NCI-H1417 treated with DMSO at 0.1 percent for 48 hours (cell line): ENCODE data around the gene CEACAM1.
"Not testable (repeated sequence)": the region's sequence is repeated elsewhere in the genome, so short reads cannot be mapped to it uniquely, and the experiment has no call there.

ENCODE experiments used
- DNase-seq: peaks from one replicate; lab custom pipeline; 2025; lab: John Stamatoyannopoulos, UW

Gene CEACAM1

DNA sequence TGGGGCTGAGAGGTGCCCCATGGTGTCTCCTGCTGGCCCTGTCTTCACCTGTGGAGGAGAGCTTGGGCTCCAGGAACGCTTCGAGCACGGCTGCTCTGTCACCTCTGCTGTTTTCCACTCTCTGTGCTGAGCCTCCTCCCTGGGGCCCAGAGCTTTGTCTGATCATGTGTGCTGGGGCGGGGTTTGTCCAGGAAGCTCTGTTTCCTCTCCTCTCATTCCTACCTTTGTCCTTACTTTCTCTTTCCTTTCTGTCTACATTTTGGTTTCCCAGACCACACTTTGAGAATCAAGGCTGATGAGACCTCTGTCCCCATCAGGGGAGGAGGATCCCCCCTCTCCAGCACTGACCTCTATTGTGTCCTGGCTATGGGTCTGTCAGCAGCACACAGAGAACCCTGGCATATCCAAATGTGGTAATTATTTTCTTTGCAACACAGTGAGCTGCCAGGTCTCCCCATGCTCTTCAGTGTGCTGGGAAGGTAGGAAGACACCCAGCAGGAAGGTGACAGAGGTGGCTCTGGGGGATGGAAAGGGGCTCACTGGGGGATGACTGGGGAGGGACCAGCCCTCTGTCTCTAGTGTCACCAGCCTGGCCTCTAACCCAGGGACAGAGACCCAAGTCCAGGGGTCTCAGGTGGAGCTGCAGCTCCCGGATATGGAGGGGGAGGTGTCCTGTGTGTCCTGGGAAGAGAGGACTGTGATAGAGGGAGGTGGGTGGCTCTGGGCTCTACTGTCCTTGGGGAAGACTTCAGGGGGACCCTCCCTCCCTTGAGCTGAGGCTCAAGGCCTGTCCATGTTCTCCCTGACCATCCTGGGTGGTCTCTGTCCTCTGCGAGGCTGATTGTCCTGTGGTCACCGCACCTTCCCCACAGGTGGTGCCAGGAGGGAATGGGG lies at the start of gene CEACAM1:
CEACAM1 (minus strand) TSS at position 128 of the 894 bp plus-strand sequence; CDS start at position 21, 107 bp downstream.
- no peak for DNase-seq

DNA sequence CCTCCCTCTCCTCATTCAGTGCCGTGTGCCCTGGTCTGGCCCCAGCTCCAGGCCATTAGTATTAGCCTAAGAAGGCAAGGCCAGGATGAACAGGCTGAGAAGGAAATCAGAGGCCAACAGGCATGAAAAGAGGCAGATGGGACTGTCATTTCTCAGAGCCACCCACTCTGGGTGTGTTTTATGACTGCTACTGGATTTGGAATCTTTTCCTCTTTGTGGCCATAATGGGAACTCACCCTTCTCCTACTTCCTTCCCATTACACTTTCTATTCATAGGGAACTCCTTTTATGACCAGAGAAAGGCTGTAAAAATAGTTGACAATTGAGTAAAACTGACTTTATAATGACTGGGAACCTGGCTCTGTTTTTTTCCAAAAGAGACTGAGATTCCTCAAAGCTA lies 48.7 kb upstream of the CEACAM1 start:
- DNase-seq, result no peak

DNA sequence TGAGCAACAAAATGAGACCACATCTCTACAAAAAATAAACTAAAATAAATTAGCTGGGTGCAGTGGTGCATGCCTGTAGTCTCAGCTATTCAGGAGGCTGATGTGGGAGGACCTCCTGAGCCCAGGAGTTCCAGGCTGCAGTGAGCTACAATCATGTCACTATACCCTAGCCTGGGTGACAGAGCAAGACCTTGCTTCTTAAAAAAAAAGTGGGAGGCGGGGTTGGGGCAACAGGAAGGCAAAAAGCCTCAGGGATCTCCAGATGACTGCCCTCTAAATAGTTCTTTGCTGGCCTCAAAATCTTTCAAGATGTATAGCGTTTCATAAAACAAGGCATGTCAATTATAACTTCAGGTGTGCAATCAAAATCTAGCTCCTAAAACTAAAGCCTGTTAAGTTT lies 48.0 kb upstream of the CEACAM1 start:
- DNase-seq, result no peak

DNA sequence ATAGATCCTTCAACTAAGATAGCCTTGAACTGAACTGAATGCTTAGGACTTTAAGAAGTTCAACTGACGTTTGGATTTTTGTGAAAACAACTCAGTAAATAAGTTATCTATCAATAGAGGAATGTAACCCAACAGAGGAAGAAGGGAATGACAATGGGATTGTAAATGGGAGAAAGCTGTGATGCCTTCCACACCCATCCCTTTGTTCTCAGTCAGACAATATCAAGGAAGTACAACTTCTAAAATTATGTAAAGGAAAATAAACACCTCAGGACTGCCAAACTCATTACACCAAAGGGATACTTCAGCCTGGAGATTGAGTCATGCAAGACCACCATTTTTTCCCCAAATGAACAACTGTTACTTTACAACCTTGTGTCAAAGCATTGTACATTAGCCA lies 45.4 kb upstream of the CEACAM1 start:
- no peak for DNase-seq

DNA sequence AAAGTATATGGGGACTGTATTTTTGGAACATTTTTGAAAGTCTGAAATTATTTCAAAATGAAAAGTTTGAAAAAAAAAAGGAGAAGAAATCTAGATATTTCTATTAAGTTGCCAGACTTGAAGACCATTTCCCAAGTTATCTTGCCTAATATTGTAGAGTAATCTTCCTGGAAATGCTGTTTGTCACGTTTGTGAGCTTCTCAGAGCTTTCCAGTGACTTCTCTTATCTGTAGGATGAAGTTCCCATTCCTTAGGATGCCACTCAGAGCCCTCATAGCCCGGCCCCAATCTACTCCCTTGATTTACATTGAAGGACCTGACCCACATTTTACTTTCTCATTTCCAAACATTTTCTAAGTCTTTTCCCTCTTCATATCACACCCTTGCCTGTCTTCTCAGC lies 42.8 kb upstream of the CEACAM1 start:
- no peak for DNase-seq

DNA sequence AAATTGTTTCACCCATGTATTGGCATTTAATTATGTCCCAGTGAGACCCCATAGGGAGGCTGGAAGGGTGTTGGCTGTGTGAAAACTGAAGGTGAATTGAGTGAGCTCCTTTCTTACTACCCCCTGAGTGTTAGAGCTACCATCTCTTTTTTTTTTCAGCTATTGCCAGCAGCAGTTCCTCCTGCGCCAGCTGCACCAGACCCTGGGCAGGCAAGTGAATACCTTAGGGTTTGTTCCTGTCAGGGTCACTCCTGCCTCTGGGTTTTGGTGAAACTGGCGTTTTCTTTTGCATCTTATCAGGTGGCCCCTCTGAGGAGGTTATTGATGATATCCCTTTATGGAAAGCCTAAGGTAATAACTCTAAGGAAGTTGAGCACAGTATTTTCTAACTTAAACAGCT lies 40.9 kb upstream of the CEACAM1 start:
- DNase-seq, result no peak

DNA sequence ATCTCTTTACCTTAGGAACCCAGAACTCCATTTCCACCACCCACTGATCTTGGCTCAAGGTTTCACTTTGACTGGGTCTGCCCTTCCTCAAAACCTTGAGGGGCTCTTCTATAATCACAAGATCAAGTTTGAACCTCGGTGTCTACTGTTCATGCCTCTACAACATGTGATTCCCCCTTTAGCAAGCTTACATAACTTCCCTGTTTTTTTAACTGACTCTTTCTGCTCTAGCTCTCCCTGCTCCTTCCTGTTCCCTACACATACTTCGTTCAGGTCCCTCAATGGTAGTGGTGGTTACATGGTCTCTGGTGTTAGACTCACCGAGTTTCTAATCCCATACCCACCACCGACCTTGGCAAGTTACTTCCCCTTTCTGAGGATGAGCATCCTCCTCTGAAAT lies 39.7 kb upstream of the CEACAM1 start:
- no peak for DNase-seq

DNA sequence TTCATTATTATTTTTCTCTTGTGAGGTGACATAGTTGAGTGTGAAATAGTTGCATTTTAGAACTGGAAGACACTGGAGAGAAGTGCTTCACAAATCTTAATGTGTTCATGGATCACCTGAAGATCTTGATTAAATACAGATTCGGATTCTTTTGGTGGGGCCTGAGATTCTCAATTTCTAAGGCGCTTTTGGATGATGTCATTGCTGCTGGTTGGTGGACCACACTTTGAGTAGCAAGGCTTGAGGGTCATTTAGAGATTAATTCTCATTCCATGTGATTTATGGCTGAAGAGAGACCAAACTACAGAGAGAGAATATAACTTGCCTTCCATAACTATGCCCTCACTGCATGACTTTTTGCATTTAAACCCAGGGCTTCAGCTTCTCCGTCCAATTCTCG lies 39.3 kb upstream of the CEACAM1 start:
- DNase-seq, result no peak

DNA sequence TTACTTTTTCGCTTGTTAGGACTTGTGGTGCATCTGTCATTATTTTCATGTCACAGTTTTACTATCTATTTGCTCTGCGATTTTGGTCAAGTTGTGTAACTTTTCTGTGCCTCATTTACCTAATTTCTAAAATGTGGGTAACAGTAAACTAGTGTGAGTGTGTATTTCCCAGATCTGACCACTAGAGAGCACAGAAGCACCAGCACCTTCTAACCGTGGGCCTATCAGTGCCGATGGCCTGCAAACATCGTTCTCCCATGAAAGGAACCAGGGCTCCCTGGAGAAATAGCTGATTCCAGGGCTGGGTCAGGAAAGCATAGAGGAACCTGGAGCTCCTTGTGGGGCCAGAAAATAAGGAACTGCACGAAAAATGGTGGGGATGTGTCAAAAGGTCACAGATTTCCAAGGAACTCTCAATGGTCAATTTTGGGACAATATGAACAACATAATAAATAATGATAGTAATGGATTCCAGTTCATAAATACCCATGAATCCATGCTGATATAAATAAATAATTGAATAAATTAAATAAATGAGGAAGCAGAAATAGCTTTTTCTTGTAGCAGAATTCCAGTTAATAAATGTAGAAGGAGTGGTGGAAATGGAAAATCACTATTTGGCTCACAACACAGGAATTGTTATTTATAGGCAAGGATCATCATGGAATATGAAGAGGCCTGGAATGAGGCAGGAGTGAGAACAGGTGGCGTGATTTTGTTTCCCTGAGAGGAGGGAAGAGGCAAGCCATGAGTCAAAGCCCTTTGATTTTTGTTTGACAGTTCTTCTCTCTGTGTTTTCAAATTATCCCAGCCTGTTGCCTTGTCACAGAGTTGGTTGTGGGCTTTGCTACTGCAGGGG lies 35.3 kb upstream of the CEACAM1 start:
- no peak for DNase-seq

DNA sequence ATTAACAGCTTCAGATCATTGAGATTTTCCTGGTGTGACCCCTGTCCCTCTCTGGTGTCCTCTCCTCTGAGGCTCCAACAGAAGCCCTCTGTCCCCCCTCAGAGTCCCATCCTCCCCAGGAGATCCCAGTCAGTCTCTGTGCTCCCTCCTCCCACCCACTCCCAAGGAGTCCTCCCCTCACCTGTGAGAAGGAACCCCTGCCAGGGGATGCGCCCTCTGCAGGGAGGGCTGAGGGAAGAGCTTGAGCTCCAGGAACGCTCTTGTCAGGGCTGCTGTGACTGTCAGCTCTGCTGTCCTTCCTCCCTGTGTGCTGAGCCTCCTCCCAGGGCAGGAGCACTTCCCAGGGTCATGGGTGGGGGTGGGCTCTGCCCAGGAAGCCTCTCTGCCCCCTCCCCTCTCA lies 33.2 kb upstream of the CEACAM1 start:
- DNase-seq, result no peak

DNA sequence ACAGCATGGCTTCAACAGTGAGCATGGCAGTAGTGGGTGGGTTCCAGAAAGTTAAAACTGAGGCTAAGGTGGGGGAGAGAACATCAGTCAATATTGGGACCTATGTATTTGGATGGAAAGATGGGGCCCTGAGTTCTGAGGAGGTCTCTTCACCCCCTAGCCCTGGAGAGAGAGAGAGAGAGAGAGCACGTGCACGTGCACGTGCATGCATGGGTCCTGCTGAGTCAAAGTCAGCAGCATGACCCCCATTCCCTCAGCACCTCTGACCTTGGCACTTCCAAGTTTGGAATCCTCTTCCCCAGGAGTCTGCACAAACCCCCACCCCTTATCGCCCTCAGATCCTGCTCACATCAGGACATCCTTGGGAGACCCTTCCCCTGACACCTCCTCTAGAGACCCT lies 32.5 kb upstream of the CEACAM1 start:
- DNase-seq, result no peak

DNA sequence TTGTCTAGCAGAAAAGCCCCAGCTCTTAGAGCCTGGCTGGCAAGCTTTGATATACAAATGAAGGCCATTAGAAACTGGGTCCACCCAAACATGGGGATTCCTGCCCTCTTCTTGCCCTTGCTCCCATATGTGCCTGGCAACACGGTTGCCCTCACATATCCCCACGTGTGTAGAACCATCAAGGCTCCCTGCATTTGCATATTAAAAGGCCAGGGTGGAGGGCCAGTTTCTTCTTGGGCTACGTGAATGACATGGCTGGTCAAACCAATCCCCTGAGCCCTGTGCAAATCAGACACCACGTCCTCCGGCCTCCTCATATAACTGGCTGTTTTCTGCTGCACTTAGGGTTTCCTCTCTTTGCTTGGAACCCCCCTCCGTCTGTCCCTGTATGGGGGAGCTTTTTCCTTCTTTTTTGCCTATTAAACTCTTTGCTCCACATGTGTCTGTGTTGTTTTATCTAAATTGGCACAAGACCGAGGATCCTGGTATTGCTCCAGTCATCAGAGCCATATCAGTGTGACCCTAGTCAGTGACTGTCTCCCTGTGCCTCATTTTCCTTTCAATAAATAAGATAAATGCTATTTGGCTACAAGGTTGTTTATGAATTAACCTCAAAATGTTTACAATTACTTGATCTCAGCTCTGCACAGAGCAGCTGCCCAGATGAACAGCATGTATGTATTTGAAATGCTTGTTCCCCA lies 30.3 kb upstream of the CEACAM1 start:
- no peak for DNase-seq

DNA sequence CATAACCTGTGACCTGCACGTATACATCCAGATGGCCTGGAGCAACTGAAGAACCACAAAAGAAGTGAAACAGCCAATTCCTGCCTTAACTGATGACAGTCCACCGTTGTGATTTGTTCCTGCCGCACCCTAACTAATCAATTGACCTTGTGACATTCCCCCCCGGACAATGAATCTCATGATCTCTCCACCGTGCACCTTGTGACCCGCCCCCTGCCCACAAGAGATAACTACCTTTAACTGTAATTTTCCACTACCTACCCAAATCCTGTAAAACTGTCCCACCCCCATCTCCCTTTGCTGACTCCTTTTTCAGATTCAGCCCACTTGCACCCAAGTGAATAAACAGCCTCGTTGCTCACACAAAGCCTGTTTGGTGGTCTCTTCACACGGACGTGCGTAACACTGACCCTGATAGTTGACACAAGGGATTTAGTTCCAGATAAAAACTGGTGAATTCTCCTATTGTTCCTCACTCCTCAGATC lies 29.1 kb upstream of the CEACAM1 start:
- not testable (repeated sequence) for DNase-seq

DNA sequence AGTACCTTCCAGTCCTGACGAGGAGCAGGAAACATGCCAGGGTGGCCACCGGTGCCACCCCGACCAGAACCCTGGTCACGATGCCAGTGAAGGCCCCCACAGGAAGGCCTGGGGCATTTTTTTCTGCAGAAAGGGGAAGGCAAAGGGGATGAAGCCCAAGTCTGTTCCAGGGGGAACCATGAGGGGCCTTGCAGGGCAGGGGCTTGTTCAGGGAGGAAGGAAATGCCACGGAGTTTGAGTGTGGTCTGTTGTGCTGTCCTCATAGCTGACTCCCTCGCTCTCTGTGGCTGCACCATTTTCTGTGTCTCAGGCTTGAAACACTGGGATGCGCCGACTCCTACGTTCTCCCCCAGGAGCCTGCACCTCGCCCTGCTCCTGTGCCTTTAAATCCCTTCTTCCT lies 27.5 kb upstream of the CEACAM1 start:
- DNase-seq, result no peak

DNA sequence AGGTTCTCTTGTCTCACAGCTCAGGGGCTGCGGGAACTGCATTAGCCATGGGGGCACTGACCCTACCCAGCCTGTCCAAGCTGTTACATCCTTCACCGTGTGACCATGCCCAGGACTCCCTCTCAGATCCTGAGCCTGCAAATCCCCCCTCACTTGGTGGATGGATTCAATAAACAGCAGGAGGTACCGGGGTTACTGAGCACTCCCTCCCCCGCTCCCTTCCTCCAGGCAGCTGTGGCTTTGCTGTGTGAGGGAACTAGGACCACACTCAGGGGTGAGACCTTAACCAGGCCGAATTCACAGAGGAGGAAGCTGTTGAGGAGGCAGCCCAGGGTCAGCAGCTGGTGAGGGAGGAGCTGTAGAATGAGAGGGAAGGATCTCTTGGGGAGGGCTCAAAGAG lies 27.0 kb upstream of the CEACAM1 start:
- no peak for DNase-seq

DNA sequence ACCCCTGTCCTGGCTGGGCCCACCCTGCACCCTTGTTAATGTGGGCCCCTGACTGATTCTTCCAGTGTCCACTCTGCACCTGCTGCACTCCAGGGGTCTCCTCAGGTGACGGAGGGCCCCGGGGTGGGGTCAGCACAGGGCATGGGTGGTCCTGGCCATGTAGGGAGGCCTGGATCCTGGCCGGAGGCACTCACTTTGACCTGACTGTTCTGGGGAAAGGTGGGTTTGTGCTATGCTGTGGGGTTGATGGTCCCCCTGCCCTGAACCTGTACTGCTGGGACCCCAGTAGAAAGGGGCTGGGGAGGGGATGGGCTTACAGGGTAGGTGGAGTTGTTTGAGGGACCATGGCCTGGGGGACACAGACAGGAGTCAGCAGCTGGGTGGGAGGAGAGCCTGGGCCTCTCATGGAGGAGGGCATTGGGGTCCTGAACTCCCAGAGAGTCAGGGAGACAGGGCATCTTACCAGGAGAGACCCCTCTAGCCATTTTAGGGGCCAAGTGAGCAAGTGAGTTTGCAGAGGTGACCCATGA lies 25.8 kb upstream of the CEACAM1 start:
- no peak for DNase-seq

DNA sequence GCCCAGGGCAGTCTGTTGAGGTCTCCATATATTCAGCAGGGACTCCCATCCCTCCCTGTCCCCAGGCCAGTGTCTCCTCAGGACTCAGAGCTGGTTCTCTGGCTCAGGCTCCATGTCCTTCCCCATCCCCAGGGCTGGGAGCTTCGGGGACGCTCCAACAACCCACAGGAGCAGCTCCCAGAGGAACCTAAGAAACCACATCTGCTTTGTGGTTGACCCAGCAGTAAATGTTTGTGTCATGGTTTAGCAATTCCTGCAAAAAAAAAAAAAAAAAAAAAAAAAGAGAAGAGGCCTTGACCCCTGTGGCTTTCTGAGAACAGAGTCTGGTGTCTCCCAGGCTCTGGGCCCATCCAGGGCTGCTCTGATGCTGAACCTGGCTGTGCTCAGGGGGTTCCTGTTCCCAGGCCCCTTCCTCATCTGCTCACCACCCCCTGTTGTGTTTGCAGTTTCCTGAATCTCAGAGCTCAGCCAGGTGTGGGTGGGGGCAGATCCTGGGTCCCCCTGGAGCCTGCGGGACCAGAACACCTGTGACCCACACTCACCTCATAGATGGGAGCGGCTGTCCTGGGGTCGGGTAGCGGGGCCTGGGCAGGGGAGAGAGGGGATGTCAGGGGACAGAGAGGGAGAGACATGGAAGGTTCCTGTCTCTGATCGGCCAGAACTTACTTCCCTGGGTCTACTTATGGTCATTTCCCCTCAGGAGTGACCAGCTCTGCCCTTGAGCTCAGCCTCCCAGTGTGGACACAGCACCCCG lies 25.2 kb upstream of the CEACAM1 start:
- DNase-seq, result no peak

DNA sequence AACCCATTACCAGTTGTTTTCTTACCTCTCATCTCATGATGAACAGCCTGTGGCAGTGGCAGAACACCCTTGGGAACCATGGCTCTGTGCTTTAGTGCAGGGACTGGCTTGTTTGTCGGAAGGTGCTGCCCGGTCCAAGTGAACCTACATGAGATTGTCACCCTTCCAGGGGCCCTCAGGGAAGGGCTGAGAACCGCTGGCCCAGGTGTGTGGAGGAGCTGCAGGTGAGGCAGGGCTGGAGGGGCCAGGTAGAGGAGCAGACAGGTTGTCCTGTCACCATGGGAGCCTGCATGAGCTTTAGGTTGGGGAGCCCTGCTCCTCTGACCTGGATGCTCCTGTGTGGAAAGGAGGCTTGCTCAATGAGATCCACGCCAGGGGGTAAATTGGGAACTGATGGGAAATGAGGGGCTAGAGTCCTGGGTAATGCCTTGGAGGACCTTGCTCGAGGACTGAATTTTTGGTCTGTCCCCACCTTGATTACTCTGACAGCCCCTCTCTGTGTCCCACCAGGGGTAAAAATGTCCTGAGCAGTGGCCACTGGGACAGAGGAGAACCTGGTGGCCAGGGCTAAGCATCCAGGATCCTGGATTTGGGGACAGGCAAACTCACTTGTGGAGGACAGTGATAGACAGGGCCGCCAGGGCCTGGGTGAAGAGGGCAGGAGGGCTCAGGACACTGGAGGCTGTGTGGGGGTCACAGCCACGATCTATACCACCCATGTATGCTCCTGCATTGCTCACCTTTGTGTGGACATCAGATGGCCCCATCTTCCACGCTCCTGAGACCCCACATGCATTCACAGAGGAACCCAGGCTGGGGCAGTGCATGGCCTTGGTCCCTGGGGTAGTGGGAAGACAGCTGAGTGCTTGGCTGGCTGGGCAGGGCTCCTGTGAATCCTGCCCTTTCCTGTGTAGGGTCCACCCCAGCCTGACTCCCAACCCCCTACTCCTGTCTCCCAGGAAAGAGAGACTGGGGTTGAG lies 24.1 kb upstream of the CEACAM1 start:
- no peak for DNase-seq

DNA sequence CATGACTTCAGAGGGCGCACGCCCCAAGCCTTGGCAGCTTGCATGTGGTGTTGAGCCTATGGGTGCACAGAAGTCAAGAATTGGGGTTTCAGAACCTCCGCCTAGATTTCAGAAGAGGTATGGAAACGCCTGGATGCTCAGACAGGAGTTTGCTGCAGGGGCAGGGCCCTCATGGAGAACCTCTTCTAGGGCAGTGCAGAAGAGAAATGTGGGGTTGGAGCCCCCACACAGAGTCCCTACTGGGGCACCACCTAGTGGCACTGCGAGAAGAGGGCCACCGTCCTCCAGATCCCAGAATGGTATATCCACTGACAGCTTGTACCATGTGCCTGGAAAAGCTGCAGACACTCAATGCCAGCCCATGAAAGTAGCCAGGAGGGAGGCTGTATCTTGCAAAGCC lies 22.2 kb upstream of the CEACAM1 start:
- not testable (repeated sequence) for DNase-seq

DNA sequence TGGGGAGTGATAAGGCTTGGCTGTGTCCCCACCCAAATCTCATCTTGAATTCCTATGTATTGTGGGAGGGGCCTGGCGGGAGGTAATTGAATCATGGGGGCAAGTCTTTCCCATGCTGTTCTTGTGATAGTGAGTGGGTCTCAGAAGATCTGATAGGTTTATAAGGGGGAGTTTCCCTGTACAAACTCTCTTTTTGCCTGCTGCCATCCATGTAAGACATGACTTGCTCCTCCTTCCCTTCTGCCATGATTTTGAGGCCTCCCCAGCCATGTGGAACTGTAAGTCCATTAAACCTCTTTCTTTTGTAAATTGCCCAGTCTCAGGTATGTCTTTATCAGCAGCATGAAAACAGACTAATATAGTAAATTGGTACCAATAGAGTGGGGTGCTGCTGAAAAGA lies 20.8 kb upstream of the CEACAM1 start:
- DNase-seq, result not testable (repeated sequence)
